ENCODE data around the gene LIPT2.

The LIPT2 gene

GRCh38 chr11:74494916-74495315 is 1.4 kb upstream of the LIPT2 start:
- DNase-seq: no peak

GRCh38 chr11:74493791-74494630 is 487 bp upstream of the LIPT2 start:
- DNase-seq: no peak

- DNase-seq: no peak
Measured at GRCh38 chr11:74492084-74492483, 1.4 kb downstream of the LIPT2 start.

GRCh38 chr11:74490941-74491340 is 2.6 kb downstream of the LIPT2 start:
- DNase-seq: no peak

GRCh38 chr11:74487875-74488274 is 5.6 kb downstream of the LIPT2 start:
- DNase-seq: no peak

- no peak for DNase-seq
Measured at GRCh38 chr11:74485868-74486267, 7.7 kb downstream of the LIPT2 start.

GRCh38 chr11:74480688-74481417 is 12.7 kb downstream of the LIPT2 start:
- DNase-seq: no peak

GRCh38 chr11:74479732-74480123 is 13.8 kb downstream of the LIPT2 start:
- DNase-seq: no peak

- no peak for DNase-seq
Measured at GRCh38 chr11:74478877-74479731, 14.4 kb downstream of the LIPT2 start.

GRCh38 chr11:74476536-74476935 is 17.0 kb downstream of the LIPT2 start:
- DNase-seq: no peak

- no peak for DNase-seq
Measured at GRCh38 chr11:74474316-74474715, 19.2 kb downstream of the LIPT2 start.

- DNase-seq: no peak
Measured at GRCh38 chr11:74473382-74474173, 19.9 kb downstream of the LIPT2 start.

GRCh38 chr11:74471668-74472429 is 21.7 kb downstream of the LIPT2 start:
- DNase-seq: no peak

- no peak for DNase-seq
Measured at GRCh38 chr11:74471037-74471436, 22.5 kb downstream of the LIPT2 start.

- no peak for DNase-seq
Measured at GRCh38 chr11:74470526-74470925, 23.0 kb downstream of the LIPT2 start.

GRCh38 chr11:74468936-74469335 is 24.6 kb downstream of the LIPT2 start:
- DNase-seq: no peak

GRCh38 chr11:74468521-74468920 is 25.0 kb downstream of the LIPT2 start:
- DNase-seq: no peak

GRCh38 chr11:74468058-74468457 is 25.5 kb downstream of the LIPT2 start:
- no peak for DNase-seq

GRCh38 chr11:74466916-74467885 is 26.3 kb downstream of the LIPT2 start, which contains the start of gene KCNE3:
KCNE3 (minus strand) TSS chr11:74467549; CDS start chr11:74457563, 9,986 bp downstream.
- DNase-seq: no peak

- no peak for DNase-seq
Measured at GRCh38 chr11:74465291-74465708, 28.2 kb downstream of the LIPT2 start.
